ENCODE data around the gene MPDZ. TPM values are rescaled to one million over a fixed set of nuclear protein-coding genes. Genes with fewer than 3 reads are reported as not detected.

The MPDZ gene
- total RNA-seq, 1 experiment from 2014 or later: 46.7 TPM

- TF ChIP-seq CTCF (conservative IDR thresholded peaks at IDR 0.05): no peak
- no peak overlapping the region for H2AK5ac ChIP-seq (ENCODE audit: insufficient read length, low read length)
Observed at GRCh38 chr9:13269589-13270452, 9.7 kb downstream of the MPDZ start.

More at GRCh38 chr9:13269589-13270452, 9.7 kb downstream of the MPDZ start:
- Histone ChIP-seq H3K4ac (ENCODE audit: low read depth, low read length) (no peak overlapping the region), H4K91ac (ENCODE audit: insufficient read length, low read depth, low read length) (no peak overlapping the region), H3T11ph (ENCODE audit: low read length) (no peak overlapping the region), H3K4me2 (ENCODE audit: insufficient read depth, insufficient read length, low read length) (no peak overlapping the region), H3K79me1 (ENCODE audit: insufficient read depth, low read depth, low read length, poor library complexity, severe bottlenecking) (peaks cover 3% of the 10 kb centered on the region), H2BK20ac (ENCODE audit: low read depth, low read length, poor library complexity, severe bottlenecking) (no peak overlapping the region), H3K27ac (ENCODE audit: insufficient read length, low read depth, low read length) (no peak overlapping the region), H2BK15ac (ENCODE audit: low read depth, low read length) (no peak overlapping the region), H3K27me3 (ENCODE audit: insufficient read depth, low read length) (no peaks in the 10 kb centered on the region), H2BK5ac (ENCODE audit: insufficient read length, low read length) (no peak overlapping the region), H3K23me2 (ENCODE audit: insufficient read length, low read depth, low read length, poor library complexity, severe bottlenecking) (no peaks in the 10 kb centered on the region), H3K9ac (ENCODE audit: extremely low read depth, insufficient read length, low read length) (no peak overlapping the region), H2AFZ (ENCODE audit: low read length) (no peak overlapping the region), H2BK12ac (ENCODE audit: insufficient read length, low read depth, low read length) (no peak overlapping the region), H4K5ac (ENCODE audit: insufficient read length, low read depth, low read length) (no peak overlapping the region), H4K8ac (replicated peaks; ENCODE audit: insufficient read length, low read depth, low read length) (no peak overlapping the region), H2BK120ac (ENCODE audit: low read depth, low read length, poor library complexity, severe bottlenecking) (no peak overlapping the region), H3K23ac (ENCODE audit: insufficient read length, low read depth, low read length) (no peak overlapping the region), H3K79me2 (ENCODE audit: insufficient read depth, low read length) (peaks cover 4% of the 10 kb centered on the region; the same call in 1 of the 2 replicates), H3K56ac (ENCODE audit: insufficient read length, low read depth, low read length) (no peak overlapping the region), H3K18ac (ENCODE audit: insufficient read length, low read depth, low read length) (no peak overlapping the region), H3K14ac (ENCODE audit: insufficient read depth, low read length) (no peak overlapping the region), H3K4me1 (ENCODE audit: insufficient read depth, low read length) (peaks cover 3% of the 10 kb centered on the region; the same call in 1 of the 2 replicates), H4K20me1 (ENCODE audit: control insufficient read depth, insufficient read depth, insufficient read length) (no peaks in the 10 kb centered on the region), H3K9me3 (ENCODE audit: control insufficient read depth, low read depth, low read length) (no peaks in the 10 kb centered on the region)
- no peak overlapping the region for H3K4me3 Mint-ChIP-seq
- DNase-seq: no peak
- no peaks in the 10 kb centered on the region for H3K36me3 Mint-ChIP-seq (ENCODE audit: insufficient read depth in 1 of 3, low read depth in 3 of 3)
- no CpG with 5 or more reads among the region's 6 CpGs for WGBS (ENCODE audit: extremely low coverage, insufficient read length, low lambda C conversion rate)
- no peaks in the 10 kb centered on the region for H3K9me3 Mint-ChIP-seq
- peaks cover 37 to 52% of the 10 kb centered on the region in 2 experiments for H3K4me1 Mint-ChIP-seq
- no peak overlapping the region for H3K27ac Mint-ChIP-seq
- no peaks in the 10 kb centered on the region for H3K27me3 Mint-ChIP-seq (ENCODE audit: low read depth)
